Skeletal muscle satellite cell (primary cell): ENCODE results near the gene SDR9C7.
"Not testable (repeated sequence)": the region's sequence is repeated elsewhere in the genome, so short reads cannot be mapped to it uniquely, and the experiment has no call there.

Experiments
- H3K27me3 ChIP-seq: 2 replicates; pipeline ENCODE4 v1.7.0; 2013; ENCODE audit warnings: low read length; ENCODE audit not compliant: control insufficient read depth, insufficient read depth
- H3K36me3 ChIP-seq: 2 replicates; pipeline ENCODE4 v1.7.0; 2013; ENCODE audit warnings: mild to moderate bottlenecking, control low read depth, low read length; ENCODE audit not compliant: insufficient read depth
- H3K4me1 ChIP-seq: 2 replicates; pipeline ENCODE4 v1.7.0; 2013; ENCODE audit warnings: low read length; ENCODE audit not compliant: control insufficient read depth, insufficient read depth
- H3K4me2 ChIP-seq: 2 replicates; pipeline ENCODE4 v1.7.0; 2013; ENCODE audit warnings: mild to moderate bottlenecking, low read length
- H3K4me3 ChIP-seq: 2 replicates; pipeline ENCODE4 v1.7.0; 2013; ENCODE audit warnings: low read length
- H3K9ac ChIP-seq: 2 replicates; pipeline ENCODE4 v1.7.0; 2013; ENCODE audit warnings: mild to moderate bottlenecking, low read depth, low read length, moderate library complexity
- H3K9me3 ChIP-seq: replicated peaks from 2 replicates; pipeline ENCODE4 v1.7.0; 2013; ENCODE audit warnings: mild to moderate bottlenecking, control low read depth, low read length

SDR9C7 gene

GRCh38 chr12:56905852-56906251 is 28.4 kb downstream of the SDR9C7 start:
- H3K4me2 ChIP-seq, result no peak overlapping the region
- no peaks in the 10 kb centered on the region for H3K36me3 ChIP-seq
- no peak overlapping the region for H3K4me3 ChIP-seq
- H3K9ac ChIP-seq, result no peak overlapping the region
- H3K9me3 ChIP-seq, result no peaks in the 10 kb centered on the region
- peaks cover 4% of the 10 kb centered on the region for H3K27me3 ChIP-seq
- H3K4me1 ChIP-seq, result no peaks in the 10 kb centered on the region

GRCh38 chr12:56903374-56903773 is 30.8 kb downstream of the SDR9C7 start:
- Histone ChIP-seq H3K9ac (no peak overlapping the region), H3K9me3 (no peaks in the 10 kb centered on the region), H3K4me1 (no peaks in the 10 kb centered on the region), H3K4me3 (no peak overlapping the region), H3K27me3 (peaks cover 4% of the 10 kb centered on the region), H3K36me3 (no peaks in the 10 kb centered on the region), H3K4me2 (no peak overlapping the region)

- H3K4me1 ChIP-seq, H3K4me2 ChIP-seq, H3K4me3 ChIP-seq, H3K36me3 ChIP-seq, H3K9ac ChIP-seq, H3K27me3 ChIP-seq, H3K9me3 ChIP-seq: not testable (repeated sequence)
These were observed 32.9 kb downstream of the SDR9C7 start for GRCh38 chr12:56901313-56901712.

GRCh38 chr12:56900583-56900982 is 33.6 kb downstream of the SDR9C7 start:
- no peak overlapping the region for H3K4me2 ChIP-seq
- H3K9me3 ChIP-seq, result no peaks in the 10 kb centered on the region
- no peak overlapping the region for H3K9ac ChIP-seq
- H3K27me3 ChIP-seq, result peaks cover 3% of the 10 kb centered on the region
- no peak overlapping the region for H3K4me3 ChIP-seq
- H3K36me3 ChIP-seq, result no peaks in the 10 kb centered on the region
- H3K4me1 ChIP-seq, result no peaks in the 10 kb centered on the region

- Histone ChIP-seq H3K36me3 (no peaks in the 10 kb centered on the region), H3K4me1 (no peaks in the 10 kb centered on the region), H3K9me3 (no peaks in the 10 kb centered on the region), H3K9ac (no peak overlapping the region), H3K4me3 (no peak overlapping the region), H3K4me2 (no peak overlapping the region), H3K27me3 (peaks cover 3% of the 10 kb centered on the region)
These were observed 35.3 kb downstream of the SDR9C7 start for GRCh38 chr12:56898938-56899337.

GRCh38 chr12:56897844-56898361 is 36.3 kb downstream of the SDR9C7 start:
- H3K9ac ChIP-seq, result no peak overlapping the region
- no peak overlapping the region for H3K4me2 ChIP-seq
- H3K4me1 ChIP-seq, result no peaks in the 10 kb centered on the region

GRCh38 chr12:56896082-56896481 is 38.1 kb downstream of the SDR9C7 start:
- H3K9me3 ChIP-seq, result no peaks in the 10 kb centered on the region
- H3K9ac ChIP-seq, result no peak overlapping the region
- peaks cover 3% of the 10 kb centered on the region for H3K27me3 ChIP-seq
- no peaks in the 10 kb centered on the region for H3K4me1 ChIP-seq
- no peaks in the 10 kb centered on the region for H3K36me3 ChIP-seq
- H3K4me2 ChIP-seq, result no peak overlapping the region
- H3K4me3 ChIP-seq, result no peak overlapping the region

More at GRCh38 chr12:56897844-56898361, 36.3 kb downstream of the SDR9C7 start:
- Histone ChIP-seq H3K4me3 (no peak overlapping the region), H3K36me3 (no peaks in the 10 kb centered on the region), H3K27me3 (peaks cover 3% of the 10 kb centered on the region), H3K9me3 (no peaks in the 10 kb centered on the region)

GRCh38 chr12:56894698-56895368 is 39.4 kb downstream of the SDR9C7 start:
- H3K4me1 ChIP-seq, result no peaks in the 10 kb centered on the region
- H3K9ac ChIP-seq, result no peak overlapping the region
- no peak overlapping the region for H3K4me2 ChIP-seq
- H3K4me3 ChIP-seq, result no peak overlapping the region
- H3K36me3 ChIP-seq, result no peaks in the 10 kb centered on the region
- H3K9me3 ChIP-seq, result no peaks in the 10 kb centered on the region
- H3K27me3 ChIP-seq, result peaks cover 3% of the 10 kb centered on the region

- not testable (repeated sequence) for H3K9me3 ChIP-seq, H3K4me2 ChIP-seq, H3K4me3 ChIP-seq, H3K4me1 ChIP-seq, H3K9ac ChIP-seq, H3K36me3 ChIP-seq, H3K27me3 ChIP-seq
These were observed 42.3 kb downstream of the SDR9C7 start for GRCh38 chr12:56891885-56892284.

GRCh38 chr12:56886319-56886718 is 47.9 kb downstream of the SDR9C7 start:
- no peaks in the 10 kb centered on the region for H3K36me3 ChIP-seq
- H3K4me3 ChIP-seq, result no peak overlapping the region
- no peak overlapping the region for H3K4me2 ChIP-seq
- H3K27me3 ChIP-seq, result no peaks in the 10 kb centered on the region
- no peak overlapping the region for H3K9ac ChIP-seq
- no peaks in the 10 kb centered on the region for H3K9me3 ChIP-seq
- no peaks in the 10 kb centered on the region for H3K4me1 ChIP-seq

- Histone ChIP-seq H3K4me2 (no peak overlapping the region), H3K4me1 (peaks cover 6% of the 10 kb centered on the region), H3K27me3 (no peaks in the 10 kb centered on the region), H3K9me3 (no peaks in the 10 kb centered on the region), H3K9ac (no peak overlapping the region), H3K4me3 (no peak overlapping the region), H3K36me3 (no peaks in the 10 kb centered on the region)
These were observed 48.9 kb downstream of the SDR9C7 start for GRCh38 chr12:56885316-56885715.

- Histone ChIP-seq H3K4me2 (no peak overlapping the region), H3K9me3 (no peaks in the 10 kb centered on the region), H3K4me3 (no peak overlapping the region), H3K36me3 (no peaks in the 10 kb centered on the region), H3K4me1 (peaks cover 7% of the 10 kb centered on the region), H3K9ac (no peak overlapping the region), H3K27me3 (no peaks in the 10 kb centered on the region)
These were observed 49.8 kb downstream of the SDR9C7 start for GRCh38 chr12:56884421-56884820.
